ENCODE data around the gene KLHL42.
"Not testable (repeated sequence)": the region's sequence is repeated elsewhere in the genome, so short reads cannot be mapped to it uniquely, and the experiment has no call there.

Gene KLHL42

GRCh38 chr12:27820564-27820963, 40.5 kb downstream of the KLHL42 start:
- no peak for DNase-seq

GRCh38 chr12:27821259-27821973, 41.4 kb downstream of the KLHL42 start:
- peak; percentile 11 for DNase-seq

DNA sequence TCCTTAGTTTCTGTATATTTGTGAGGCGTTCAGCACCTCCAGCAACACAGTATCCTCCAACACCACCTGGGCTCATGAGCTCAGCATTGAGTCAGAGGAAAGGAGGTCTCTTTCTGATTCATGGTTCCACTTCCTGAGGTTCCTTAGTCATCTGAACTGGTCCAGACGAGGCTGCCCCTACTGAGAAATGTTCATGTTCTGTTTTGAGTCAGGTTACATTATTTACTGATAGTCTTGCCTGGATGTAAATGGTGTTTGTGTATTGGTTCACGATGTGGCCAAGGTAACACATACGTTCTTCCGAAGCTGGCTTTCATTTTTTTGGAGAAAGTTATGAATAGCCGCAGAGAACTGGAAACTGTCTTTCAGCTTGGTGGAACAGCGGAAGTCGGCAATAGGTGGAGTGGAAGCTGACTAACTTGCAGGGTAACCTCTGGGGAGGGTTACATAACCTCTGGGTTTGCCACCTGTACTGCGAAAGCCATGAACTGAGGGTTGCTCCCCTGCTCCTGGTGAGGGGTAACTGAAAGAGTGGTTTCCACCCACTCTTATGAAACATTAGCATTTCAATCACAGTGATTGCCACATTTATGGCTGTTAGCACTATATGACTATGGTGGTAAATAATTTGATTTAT, 42.2 kb downstream of the KLHL42 start:
- no peak for DNase-seq

DNA sequence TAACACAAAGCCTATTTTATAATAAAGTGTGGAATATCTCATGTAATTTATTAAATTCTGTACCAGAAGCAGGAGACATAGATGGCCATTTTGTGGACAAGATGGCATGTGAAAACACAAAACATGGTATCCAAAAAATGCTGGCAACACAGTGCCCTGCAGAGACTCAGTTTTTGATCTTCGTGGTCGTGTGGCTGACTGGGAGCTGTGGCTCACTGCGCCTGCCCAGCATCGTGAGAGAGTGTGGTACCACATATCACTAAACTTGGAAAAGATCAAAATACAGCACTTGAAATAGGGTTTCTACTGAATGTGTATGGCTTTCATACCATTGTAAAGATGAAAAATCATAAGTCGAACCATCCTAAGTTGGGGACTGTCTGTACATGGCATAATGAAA, 43.0 kb downstream of the KLHL42 start:
- no peak for DNase-seq

GRCh38 chr12:27824126-27824842, 44.3 kb downstream of the KLHL42 start:
- DNase-seq = no peak

DNA sequence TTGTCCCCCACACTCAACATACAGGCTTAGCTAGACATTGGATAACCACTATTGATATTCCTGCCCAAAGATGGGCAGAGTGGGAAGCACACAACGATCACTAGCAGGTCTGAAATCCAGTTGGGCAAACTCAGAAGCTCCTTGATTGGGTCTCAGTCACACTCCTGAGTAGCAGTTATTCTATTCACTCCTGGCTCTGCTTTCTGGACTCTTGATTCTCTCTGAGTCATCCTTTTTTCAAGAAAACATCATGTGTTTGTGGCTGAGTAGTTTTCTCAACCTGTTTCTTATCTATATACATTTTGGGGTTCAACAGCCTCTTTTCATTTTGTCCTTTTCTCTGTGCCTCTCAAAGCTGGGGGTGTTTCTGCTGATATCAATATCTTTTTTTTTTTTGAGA, 46.0 kb downstream of the KLHL42 start:
- DNase-seq = no peak

DNA sequence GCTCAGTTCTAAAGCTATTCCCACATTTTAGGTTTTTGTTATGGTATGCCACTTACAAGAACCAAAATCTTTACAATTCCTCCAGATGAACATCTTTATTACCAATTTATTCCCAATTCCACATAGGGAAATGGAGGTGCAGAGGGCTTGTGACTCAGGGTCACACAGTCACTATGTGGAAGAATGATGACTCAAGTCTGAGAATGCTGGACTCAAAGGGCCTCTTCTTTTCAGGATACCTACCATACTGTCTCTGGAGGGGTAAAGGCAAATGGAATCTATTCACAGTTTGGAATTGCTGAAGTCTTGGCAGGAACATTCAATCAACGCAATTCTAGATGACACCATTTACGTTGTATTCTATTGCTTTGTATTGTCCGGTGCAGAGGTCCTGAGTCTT, 48.2 kb downstream of the KLHL42 start:
- no peak for DNase-seq

- DNase-seq = no peak
Measured at GRCh38 chr12:27838543-27839185, 58.6 kb downstream of the KLHL42 start.

GRCh38 chr12:27840229-27840999, 60.4 kb downstream of the KLHL42 start:
- no peak for DNase-seq

DNA sequence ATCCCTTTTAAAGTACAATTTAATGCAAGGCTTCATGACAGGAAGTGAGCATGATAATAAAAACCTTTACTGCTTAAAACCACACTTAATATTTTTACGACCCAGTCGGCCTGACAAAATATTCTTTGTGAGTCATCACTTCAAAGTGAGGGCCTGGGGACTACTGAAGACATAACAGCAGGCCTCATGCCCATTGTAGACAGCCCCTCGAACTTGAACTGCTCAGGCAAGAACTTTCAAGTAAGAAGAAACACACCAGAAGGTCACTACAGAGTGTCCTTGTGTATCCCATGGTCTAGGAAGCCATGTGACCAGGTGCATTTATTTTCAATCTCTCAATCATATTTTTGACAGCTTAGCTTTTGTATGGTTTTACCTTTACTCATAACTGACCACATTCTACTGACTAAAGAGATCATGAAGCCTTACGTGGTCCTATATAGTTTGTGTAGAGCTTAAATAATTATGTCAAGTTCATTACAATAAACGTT, 61.4 kb downstream of the KLHL42 start:
- DNase-seq = no peak

DNA sequence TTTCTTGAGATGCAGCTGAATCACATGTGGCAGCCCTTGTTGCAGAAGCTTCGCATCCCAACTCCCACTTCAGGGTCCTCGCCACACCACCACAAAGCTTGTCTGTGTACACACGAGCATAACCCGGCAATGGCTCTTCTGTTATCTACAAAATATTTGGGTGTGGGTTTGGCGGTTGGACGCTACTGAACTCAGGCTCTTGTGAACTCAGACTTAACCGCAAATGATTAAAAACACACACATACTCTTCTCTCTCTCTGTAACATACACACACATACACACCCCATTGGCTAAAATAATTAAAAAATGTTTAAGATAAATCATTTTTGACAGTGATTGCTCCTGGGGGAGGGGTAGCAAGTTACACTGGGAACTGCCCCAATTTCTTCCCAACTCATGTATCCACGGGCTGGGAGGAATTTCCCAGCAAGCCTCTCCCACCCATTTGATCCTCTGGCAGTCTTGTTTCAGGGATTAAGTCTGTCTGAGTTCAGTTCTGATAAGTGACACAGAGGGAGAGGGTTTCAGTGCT, 63.7 kb downstream of the KLHL42 start:
- no peak for DNase-seq

DNA sequence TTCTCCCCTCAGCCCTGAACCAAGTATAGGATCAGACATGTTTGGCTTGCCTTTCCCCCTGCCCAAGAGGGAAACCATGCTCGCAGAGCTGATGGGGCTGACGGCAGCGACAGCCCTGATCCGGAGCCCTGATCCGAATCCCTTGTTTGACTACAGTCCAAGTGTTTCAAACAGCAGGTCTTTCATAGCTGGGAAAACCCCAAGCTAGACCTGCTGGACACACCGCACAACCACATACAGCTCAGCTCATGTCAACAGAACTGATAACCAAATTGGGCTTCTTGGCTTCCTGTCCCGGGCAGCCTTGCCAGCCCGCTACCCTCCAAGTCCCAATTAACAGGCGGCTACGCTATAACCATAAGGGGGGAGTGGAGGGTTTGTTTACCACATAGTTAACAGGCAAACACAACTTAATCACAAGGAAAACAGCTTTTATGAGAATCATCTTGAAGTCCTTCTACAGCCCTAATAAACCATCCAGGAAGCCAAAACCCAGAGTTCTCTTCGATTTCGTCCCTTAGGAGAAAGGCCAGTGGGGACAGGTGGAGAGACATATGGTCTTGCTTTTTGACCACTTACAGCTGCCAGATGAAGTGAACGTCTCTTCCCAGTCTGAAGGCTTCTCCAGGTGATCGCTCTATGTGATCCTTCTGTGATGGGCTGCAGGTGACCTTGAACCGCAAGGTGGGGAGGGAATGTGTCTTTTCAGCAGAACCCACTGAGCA, 64.5 kb downstream of the KLHL42 start:
- DNase-seq = no peak

DNA sequence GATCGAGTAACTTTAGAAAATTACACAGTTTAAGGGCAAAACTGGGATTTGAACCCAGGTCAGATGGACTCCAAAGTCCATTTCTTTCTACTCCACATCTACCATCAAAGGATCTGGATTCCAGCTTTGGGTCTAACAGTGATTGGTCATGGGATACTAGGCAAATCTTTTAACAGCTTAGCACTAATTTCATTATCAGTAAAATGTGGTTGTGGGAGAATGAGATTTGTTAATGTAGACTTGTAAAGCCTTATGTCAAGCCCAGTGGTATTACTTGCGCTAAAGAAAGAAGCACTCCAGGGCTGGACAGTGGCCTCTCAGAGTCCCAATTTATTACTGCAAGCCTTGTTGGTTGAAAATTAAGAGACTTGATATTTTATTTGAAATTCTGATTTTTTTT, 65.2 kb downstream of the KLHL42 start:
- DNase-seq = no peak

GRCh38 chr12:27845706-27846105, 65.7 kb downstream of the KLHL42 start:
- DNase-seq = not testable (repeated sequence)

GRCh38 chr12:27847293-27847692, 67.3 kb downstream of the KLHL42 start:
- DNase-seq = not testable (repeated sequence)

DNA sequence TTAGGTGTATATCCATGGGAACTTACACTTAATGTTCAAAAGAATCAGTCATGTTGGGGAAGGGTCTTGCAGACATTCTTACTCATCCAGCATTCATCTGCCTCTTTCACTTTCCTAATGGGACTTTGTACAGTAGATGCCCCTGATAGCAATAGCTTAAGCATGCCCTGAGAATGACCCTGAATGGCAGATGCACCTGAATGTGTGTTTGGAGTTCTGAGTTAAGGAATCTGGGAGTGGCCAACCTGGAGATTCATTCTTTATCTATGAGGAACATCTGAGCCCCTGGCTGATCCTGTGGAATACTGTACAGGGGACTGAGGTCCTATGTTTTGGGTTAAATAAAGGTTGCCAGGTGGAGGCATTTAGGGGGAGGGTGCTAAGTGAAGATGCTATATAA, 71.3 kb downstream of the KLHL42 start:
- DNase-seq = no peak

DNA sequence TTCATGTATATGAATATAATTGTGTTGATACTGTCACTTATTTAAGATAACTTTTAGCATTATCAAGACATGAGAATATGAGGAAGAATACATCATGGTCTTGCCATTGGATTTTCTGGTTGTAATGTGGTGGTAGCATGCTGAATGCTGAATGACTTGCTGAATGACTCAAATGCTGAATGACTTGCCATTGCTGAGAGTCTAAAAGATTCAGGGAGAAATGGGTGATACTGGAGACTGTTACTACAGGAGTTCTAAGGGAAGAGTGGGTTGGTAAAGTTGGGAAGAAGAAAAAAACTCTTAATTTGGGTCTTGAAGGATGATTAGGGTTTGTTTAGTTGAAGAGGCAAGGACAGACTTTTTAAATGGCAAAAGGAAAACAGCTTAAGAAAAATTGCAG, 72.1 kb downstream of the KLHL42 start:
- DNase-seq = no peak

Measured in NCI-H510A (cell line).